ENCODE measurements around the gene PDE4D. TPM values are rescaled to one million over a fixed set of nuclear protein-coding genes. Genes with fewer than 3 reads are reported as not detected.

Gene PDE4D
- total RNA-seq, 1 experiment from 2014 or later: 2.1 TPM

- Histone ChIP-seq H3T11ph (ENCODE audit: low read length) (no peak overlapping the region), H3K23ac (ENCODE audit: insufficient read length, low read depth, low read length) (no peak overlapping the region), H4K8ac (replicated peaks; ENCODE audit: insufficient read length, low read depth, low read length) (no peak overlapping the region), H3K79me2 (ENCODE audit: insufficient read depth, low read length) (no peaks in the 10 kb centered on the region), H3K27me3 (ENCODE audit: insufficient read depth, low read length) (no peaks in the 10 kb centered on the region), H4K5ac (ENCODE audit: insufficient read length, low read depth, low read length) (no peak overlapping the region), H3K9ac (ENCODE audit: extremely low read depth, insufficient read length, low read length) (no peak overlapping the region), H2BK15ac (ENCODE audit: low read depth, low read length) (peak overlapping the region; percentile 65; the same call in 1 of the 2 replicates), H3K14ac (ENCODE audit: insufficient read depth, low read length) (no peak overlapping the region), H3K4me1 (ENCODE audit: insufficient read depth, low read length) (peaks cover 3% of the 10 kb centered on the region; the same call in 1 of the 2 replicates), H2BK12ac (ENCODE audit: insufficient read length, low read depth, low read length) (no peak overlapping the region), H2BK20ac (ENCODE audit: low read depth, low read length, poor library complexity, severe bottlenecking) (no peak overlapping the region), H3K56ac (ENCODE audit: insufficient read length, low read depth, low read length) (no peak overlapping the region), H3K9me3 (ENCODE audit: control insufficient read depth, low read depth, low read length) (no peaks in the 10 kb centered on the region), H3K18ac (ENCODE audit: insufficient read length, low read depth, low read length) (no peak overlapping the region), H2BK5ac (ENCODE audit: insufficient read length, low read length) (no peak overlapping the region), H2BK120ac (ENCODE audit: low read depth, low read length, poor library complexity, severe bottlenecking) (no peak overlapping the region), H4K91ac (ENCODE audit: insufficient read length, low read depth, low read length) (no peak overlapping the region), H4K20me1 (ENCODE audit: control insufficient read depth, insufficient read depth, insufficient read length) (no peaks in the 10 kb centered on the region), H3K4me2 (ENCODE audit: insufficient read depth, insufficient read length, low read length) (no peak overlapping the region), H3K79me1 (ENCODE audit: insufficient read depth, low read depth, low read length, poor library complexity, severe bottlenecking) (no peaks in the 10 kb centered on the region), H2AK5ac (ENCODE audit: insufficient read length, low read length) (no peak overlapping the region), H2AFZ (ENCODE audit: low read length) (no peak overlapping the region), H3K27ac (ENCODE audit: insufficient read length, low read depth, low read length) (no peak overlapping the region), H3K4ac (ENCODE audit: low read depth, low read length) (no peak overlapping the region), H3K23me2 (ENCODE audit: insufficient read length, low read depth, low read length, poor library complexity, severe bottlenecking) (no peaks in the 10 kb centered on the region)
- H3K4me1 Mint-ChIP-seq: peaks cover 16 to 32% of the 10 kb centered on the region in 2 experiments
- H3K9me3 Mint-ChIP-seq: no peaks in the 10 kb centered on the region
- no CpG with 5 or more reads among the region's 2 CpGs for WGBS (ENCODE audit: extremely low coverage, insufficient read length, low lambda C conversion rate)
- H3K36me3 Mint-ChIP-seq (ENCODE audit: insufficient read depth in 1 of 3, low read depth in 3 of 3): no peaks in the 10 kb centered on the region; a peak in 1 of 7 replicates
- TF ChIP-seq CTCF (conservative IDR thresholded peaks at IDR 0.05): no peak
- H3K27ac Mint-ChIP-seq: no peak overlapping the region
- no peak overlapping the region for H3K4me3 Mint-ChIP-seq
- DNase-seq: no peak
- no peaks in the 10 kb centered on the region for H3K27me3 Mint-ChIP-seq (ENCODE audit: low read depth)
These were observed 408.9 kb downstream of the PDE4D start for GRCh38 chr5:59484618-59485017.
